Right lobe of liver (tissue), 6 donors: ENCODE data around the gene DLG2. TPM values are rescaled to one million over a fixed set of nuclear protein-coding genes. Genes with fewer than 3 reads are reported as not detected.

Source experiments
- ATAC-seq, 4 donors: fragments of 200-7000 bp; cut with Tn5 transposase; one replicate each; pipeline ENCODE4 v1.9.1; 2020; ENCODE audit warnings: mild to moderate bottlenecking in 4 of 4, moderate library complexity in 4 of 4
- DNase-seq, 3 donors: peaks; one replicate each; pipeline ENCODE4 v3.0.0-alpha.2; 2020
- H3K27ac ChIP-seq, 3 donors: fragments of 200-600 bp; one replicate each; pipeline ENCODE4 v1.8.0; 2022
- H3K27me3 ChIP-seq, 2 donors: fragments of 200-600 bp; one replicate each; pipeline ENCODE4 v1.8.0; 2022
- H3K36me3 ChIP-seq, 4 donors: fragments of 200-600 bp; sonication (generic) in 1 of 4; one replicate each; pipeline versions ENCODE4 v1.5.1 to v1.8.0; 2017 to 2022; ENCODE audit warnings: control low read depth in 1 of 4
- H3K4me1 ChIP-seq, 4 donors: fragments of 200-600 bp; sonication (generic) in 1 of 4; one replicate each; pipeline versions ENCODE4 v1.5.1 to v1.8.0; 2017 to 2022; ENCODE audit warnings: control low read depth in 1 of 4
- H3K4me3 ChIP-seq, 3 donors: fragments of 200-600 bp; one replicate each; pipeline ENCODE4 v1.8.0; 2022
- H3K9me3 ChIP-seq, 4 donors: fragments of 200-600 bp; sonication (generic) in 1 of 4; one replicate each; pipeline versions ENCODE4 v1.5.1 to v1.8.0; 2017 to 2022; ENCODE audit warnings: control low read depth in 1 of 4
- POLR2A ChIP-seq: fragments of 450-650 bp; IDR thresholded peaks from one replicate; pipeline ENCODE4 v1.6.1; 2017; ENCODE audit warnings: antibody characterized with exemption, mild to moderate bottlenecking
- WGBS: methylation state at CpG from one replicate; pipeline ENCODE4 v1.1.6; 2018; ENCODE audit warnings: low coverage, low lambda C conversion rate; ENCODE audit not compliant: insufficient coverage; ENCODE audit errors: missing lambda C conversion rate; 5-methylcytosine and 5-hydroxymethylcytosine counted together
- intact Hi-C, 2 donors: fragments of 100-400 bp; cut with DNase I; formaldehyde crosslinking; loops; one replicate each; pipeline versions ENCODE4 v1.11.2 to v1.14.1; 2022
- small RNA-seq, 2 experiments: library from RNA; depleted of rRNA; stranded (forward); fragments of <200 nt; gene quantifications; one replicate each; pipeline ENCODE3, GENCODE V24; 2016
- total RNA-seq, 6 experiments: library from RNA; depleted of rRNA in 2 of 6; stranded (reverse); fragments of >200 nt in 2 of 6; fragmentation: NEBNext Ultra II Directional in 3 of 6; extraction: Animal tissue kit (Norgen Biotek cat#: 25700) in 3 of 6; gene quantifications; one replicate each; pipeline versions ENCODE4 v1.1.0 to v1.2.4, GENCODE V29; 2016 to 2023
- TF ChIP-seq, protein P1 (sequence below), 4 donors: fragments of 200-600 bp in 3 of 4; fragments of 450-650 bp in 1 of 4; IDR thresholded peaks; one replicate each; pipeline versions ENCODE4 v1.5.1 to v1.8.0; 2016 to 2022; ENCODE audit warnings: antibody characterized with exemption in 4 of 4, mild to moderate bottlenecking in 2 of 4
- donor health status: DM: no; HTN: yes; CAD: no.
- donor health status: DM: no; HTN: no; CAD: no.
- donor health status: DM: no; HTN: no; CAD: no.
- donor health status: DM: no; HTN: yes; CAD: no.
- donor health status: DM: no; HTN: yes; CAD: no.

DLG2 gene
- total RNA-seq, 6 experiments from 2014 or later = 1.2 to 6.4 (median 2.5) TPM

DNA sequence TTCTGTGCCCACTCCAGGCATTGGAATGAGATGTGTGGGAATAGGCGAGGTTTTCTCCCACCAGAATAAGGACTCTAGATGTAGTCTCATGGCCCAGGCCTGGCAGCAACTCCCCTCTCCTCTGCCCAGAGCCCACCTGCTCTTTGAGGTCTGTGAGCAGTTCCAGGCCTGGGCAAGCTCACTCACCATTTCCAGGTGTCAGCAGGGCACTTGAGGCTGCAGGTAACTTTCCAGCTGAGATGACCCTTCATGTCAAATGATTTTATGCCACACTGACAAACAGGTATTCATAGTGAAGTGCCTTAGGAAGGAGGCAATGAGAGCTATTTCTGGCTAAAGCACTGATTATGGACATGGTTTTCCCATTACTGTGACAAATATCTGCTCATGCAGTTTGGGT is 2217.7 kb downstream of the DLG2 start:
- Histone ChIP-seq H3K4me1 (no peaks in the 10 kb centered on the region), H3K36me3 (no peaks in the 10 kb centered on the region), H3K27ac (no peak overlapping the region), H3K4me3 (no peak overlapping the region), H3K9me3 (no peaks in the 10 kb centered on the region), H3K27me3 (no peaks in the 10 kb centered on the region)
- DNase-seq (no peak), ATAC-seq (no peak)
- TF ChIP-seq POLR2A = no peak
- TF ChIP-seq, protein P1, sequence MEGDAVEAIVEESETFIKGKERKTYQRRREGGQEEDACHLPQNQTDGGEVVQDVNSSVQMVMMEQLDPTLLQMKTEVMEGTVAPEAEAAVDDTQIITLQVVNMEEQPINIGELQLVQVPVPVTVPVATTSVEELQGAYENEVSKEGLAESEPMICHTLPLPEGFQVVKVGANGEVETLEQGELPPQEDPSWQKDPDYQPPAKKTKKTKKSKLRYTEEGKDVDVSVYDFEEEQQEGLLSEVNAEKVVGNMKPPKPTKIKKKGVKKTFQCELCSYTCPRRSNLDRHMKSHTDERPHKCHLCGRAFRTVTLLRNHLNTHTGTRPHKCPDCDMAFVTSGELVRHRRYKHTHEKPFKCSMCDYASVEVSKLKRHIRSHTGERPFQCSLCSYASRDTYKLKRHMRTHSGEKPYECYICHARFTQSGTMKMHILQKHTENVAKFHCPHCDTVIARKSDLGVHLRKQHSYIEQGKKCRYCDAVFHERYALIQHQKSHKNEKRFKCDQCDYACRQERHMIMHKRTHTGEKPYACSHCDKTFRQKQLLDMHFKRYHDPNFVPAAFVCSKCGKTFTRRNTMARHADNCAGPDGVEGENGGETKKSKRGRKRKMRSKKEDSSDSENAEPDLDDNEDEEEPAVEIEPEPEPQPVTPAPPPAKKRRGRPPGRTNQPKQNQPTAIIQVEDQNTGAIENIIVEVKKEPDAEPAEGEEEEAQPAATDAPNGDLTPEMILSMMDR (IDR thresholded peaks at IDR 0.05) = no peak
- intact Hi-C loops = no loop called here
- WGBS = no CpG with 5 or more reads among the region's 1 CpG

- Histone ChIP-seq H3K4me3 (no peak overlapping the region), H3K36me3 (no peaks in the 10 kb centered on the region), H3K27ac (no peak overlapping the region), H3K4me1 (no peaks in the 10 kb centered on the region), H3K9me3 (no peaks in the 10 kb centered on the region), H3K27me3 (no peaks in the 10 kb centered on the region)
- DNase-seq = no peak
- no peak for ATAC-seq
- no peak for TF ChIP-seq POLR2A
- TF ChIP-seq, protein P1 (IDR thresholded peaks at IDR 0.05) = no peak
- 67% methylated on average over 1 of the region's 1 CpG for WGBS
- intact Hi-C loops = no loop called here
Measured at GRCh38 chr11:83408946-83409345, 2218.2 kb downstream of the DLG2 start.

Small RNAs within 50 kb of the gene (small RNA-seq; reads per million reads assigned to genes)
- gene RF02112 = 0 reads per million in 2 experiments
- 0 reads per million in 2 experiments for gene RF02113
- 0 reads per million in 2 experiments for gene RNU6-1292P

Other genes with a start within 250 kb of the DLG2 start
- gene TMEM126B, start 1.2 kb upstream of the DLG2 start, total RNA-seq = 10 to 100 TPM; 14.3 to 28.5 (median 22.3) TPM
- 10 to 100 TPM; 13.4 to 22.9 (median 17.7) TPM for gene TMEM126A, start 20.6 kb upstream of the DLG2 start, total RNA-seq
- 10 to 100 TPM; 14.1 to 23.0 (median 18.0) TPM for gene CREBZF, start 37.8 kb upstream of the DLG2 start, total RNA-seq
- under 1 TPM in 1 of 6 experiments, not detected in 5; 0.20 TPM for gene CCDC89, start 58.9 kb upstream of the DLG2 start, total RNA-seq
- gene SYTL2, start 183.8 kb upstream of the DLG2 start, total RNA-seq = 10 to 100 TPM in 2 of 6 experiments, 1 to 10 TPM in 4; 4.2 to 14.9 (median 8.7) TPM
- not detected for gene CCDC83, start 228.0 kb upstream of the DLG2 start, total RNA-seq